Tibial artery (tissue), 4 donors: ENCODE results near the gene KIAA1586.
A peak's percentile ranks its signal among the peaks of the same experiment; 100 is the strongest.

Experiments used
- DNase-seq, 2 donors: peaks; one replicate each; pipeline ENCODE4 v3.0.0-alpha.2; 2019
- H3K27ac ChIP-seq, 2 donors: fragments of 200-600 bp; sonication (generic) in 1 of 2; 1 replicate in 1 of 2; 2 replicates in 1 of 2; pipeline ENCODE4 v1.5.1; 2018 to 2019; ENCODE audit warnings: mild to moderate bottlenecking in 1 of 2
- H3K27me3 ChIP-seq, 2 donors: fragments of 200-600 bp; sonication (generic) in 1 of 2; one replicate each; pipeline versions ENCODE4 v1.5.1 to v1.6.0; 2016 to 2019
- H3K36me3 ChIP-seq, 3 donors: fragments of 200-600 bp; sonication (generic) in 2 of 3; one replicate each; pipeline ENCODE4 v1.5.1; 2016 to 2019; ENCODE audit warnings: mild to moderate bottlenecking in 2 of 3
- H3K4me1 ChIP-seq, 4 donors: fragments of 200-600 bp; sonication (generic) in 2 of 4; 1 replicate in 3 of 4; 2 replicates in 1 of 4; pipeline ENCODE4 v1.5.1; 2016 to 2019
- H3K4me3 ChIP-seq, 2 donors: fragments of 200-600 bp; sonication (generic) in 1 of 2; 1 replicate in 1 of 2; 2 replicates in 1 of 2; pipeline ENCODE4 v1.5.1; 2018 to 2019; ENCODE audit warnings: mild to moderate bottlenecking in 2 of 2
- H3K9me3 ChIP-seq, 3 donors: fragments of 200-600 bp; sonication (generic) in 1 of 3; one replicate each; pipeline ENCODE4 v1.5.1; 2016 to 2019
- intact Hi-C: fragments of 100-400 bp; cut with DNase I; formaldehyde crosslinking; loops from one replicate; pipeline ENCODE4 v1.15.0; 2023; ENCODE audit warnings: low total_unique reads
- TF ChIP-seq, protein P1 (sequence below), 2 experiments: fragments of 200-600 bp in 1 of 2; fragments of 450-650 bp in 1 of 2; IDR thresholded peaks; one replicate each; pipeline ENCODE4 v1.5.1; 2017 to 2019; ENCODE audit warnings: antibody characterized with exemption in 2 of 2, mild to moderate bottlenecking in 1 of 2, moderate library complexity in 1 of 2

The KIAA1586 gene

DNA sequence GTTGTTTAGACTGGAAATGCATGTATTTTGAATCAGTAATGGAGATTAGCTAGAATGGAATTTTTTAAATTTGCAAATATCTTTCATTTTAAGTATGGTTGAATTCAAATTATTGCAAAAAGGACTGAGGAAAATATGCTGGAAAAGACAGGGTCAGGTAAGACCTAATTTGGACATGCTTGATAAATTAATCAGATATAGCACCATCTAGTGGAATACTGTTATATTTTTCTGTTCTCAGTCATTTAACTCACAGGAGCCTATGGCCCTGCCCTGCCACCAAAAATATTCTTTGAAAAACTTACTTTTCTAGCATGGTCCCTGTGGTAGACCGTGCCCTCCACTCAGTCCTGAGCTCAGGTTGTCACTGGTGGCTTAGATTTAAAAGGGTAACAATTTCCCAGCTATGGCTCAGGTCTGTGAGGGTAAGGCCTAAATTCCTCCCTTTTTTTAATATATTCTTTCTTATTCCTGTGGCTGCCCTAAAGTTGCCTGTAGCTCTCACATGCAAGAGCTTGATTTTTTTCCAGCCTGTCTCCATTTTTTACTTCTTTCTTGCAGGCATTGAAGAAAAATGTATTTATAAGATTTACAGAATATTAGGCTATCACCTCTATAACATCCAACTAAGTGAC lies 25.3 kb upstream of the KIAA1586 start:
- intact Hi-C loops: loop anchor here (5.0 to 10.0 kb wide), 2 partner anchors 66 to 119 kb away; partner anchors contain the start of gene BEND6
- Histone ChIP-seq H3K9me3 (peaks cover 0 to 25% (median 0%) of the 10 kb centered on the region in 3 donors), H3K4me3 (no peak overlapping the region), H3K27me3 (no peaks in the 10 kb centered on the region), H3K4me1 (no peaks in the 10 kb centered on the region), H3K36me3 (peaks cover 0 to 5% (median 0%) of the 10 kb centered on the region in 3 donors), H3K27ac (no peak overlapping the region)
- DNase-seq: no peak
- TF ChIP-seq, protein P1, sequence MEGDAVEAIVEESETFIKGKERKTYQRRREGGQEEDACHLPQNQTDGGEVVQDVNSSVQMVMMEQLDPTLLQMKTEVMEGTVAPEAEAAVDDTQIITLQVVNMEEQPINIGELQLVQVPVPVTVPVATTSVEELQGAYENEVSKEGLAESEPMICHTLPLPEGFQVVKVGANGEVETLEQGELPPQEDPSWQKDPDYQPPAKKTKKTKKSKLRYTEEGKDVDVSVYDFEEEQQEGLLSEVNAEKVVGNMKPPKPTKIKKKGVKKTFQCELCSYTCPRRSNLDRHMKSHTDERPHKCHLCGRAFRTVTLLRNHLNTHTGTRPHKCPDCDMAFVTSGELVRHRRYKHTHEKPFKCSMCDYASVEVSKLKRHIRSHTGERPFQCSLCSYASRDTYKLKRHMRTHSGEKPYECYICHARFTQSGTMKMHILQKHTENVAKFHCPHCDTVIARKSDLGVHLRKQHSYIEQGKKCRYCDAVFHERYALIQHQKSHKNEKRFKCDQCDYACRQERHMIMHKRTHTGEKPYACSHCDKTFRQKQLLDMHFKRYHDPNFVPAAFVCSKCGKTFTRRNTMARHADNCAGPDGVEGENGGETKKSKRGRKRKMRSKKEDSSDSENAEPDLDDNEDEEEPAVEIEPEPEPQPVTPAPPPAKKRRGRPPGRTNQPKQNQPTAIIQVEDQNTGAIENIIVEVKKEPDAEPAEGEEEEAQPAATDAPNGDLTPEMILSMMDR (IDR thresholded peaks at IDR 0.05): peak; percentile 55 to 60

DNA sequence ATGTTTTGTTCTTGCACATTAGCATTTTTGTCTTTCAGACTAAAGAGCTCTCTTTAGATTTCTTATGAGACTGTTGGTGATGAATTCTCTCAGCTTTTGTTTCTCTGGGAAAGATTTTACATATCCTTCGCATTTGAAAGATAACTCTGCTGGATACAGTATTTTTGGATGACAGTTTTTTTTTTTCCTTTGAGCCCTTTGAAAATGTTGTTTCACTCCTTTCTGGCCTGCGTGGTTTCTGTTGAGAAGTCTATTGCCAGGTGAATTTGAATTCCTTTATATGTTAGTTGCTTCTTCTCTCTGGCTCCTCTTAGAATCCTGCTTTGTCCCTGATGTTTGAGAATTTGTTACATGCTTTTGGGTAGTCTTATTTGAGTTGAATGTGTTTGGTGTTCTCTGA lies 22.2 kb upstream of the KIAA1586 start:
- no peak for DNase-seq
- intact Hi-C loops: loop anchor here (5.0 to 10.0 kb wide), 2 partner anchors 70 to 122 kb away; partner anchors contain the start of gene BEND6

DNA sequence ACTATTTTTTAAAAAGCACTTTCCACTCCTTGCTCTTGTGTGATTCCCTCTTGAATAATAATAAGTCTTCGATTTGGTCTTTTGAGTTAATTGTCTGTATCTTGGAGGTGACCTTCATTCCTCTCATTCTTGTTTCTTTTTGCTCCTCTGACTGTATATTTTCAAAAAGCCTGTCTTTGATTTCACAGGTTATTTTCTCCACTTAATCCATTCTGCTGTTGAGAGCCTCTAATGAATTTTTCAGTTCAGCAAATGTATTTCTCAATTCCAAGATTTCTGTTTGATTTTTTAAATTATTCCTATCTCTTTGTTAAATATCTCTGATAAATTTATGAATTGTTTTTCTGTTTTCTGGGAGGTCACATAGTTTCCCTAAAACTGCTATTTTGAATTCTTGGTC lies 21.7 kb upstream of the KIAA1586 start:
- no peak for DNase-seq
- intact Hi-C loops: loop anchor here (5.0 to 10.0 kb wide), 2 partner anchors 70 to 122 kb away; partner anchors contain the start of gene BEND6
- no peak overlapping the region for H3K27ac ChIP-seq
- TF ChIP-seq, protein P1 (IDR thresholded peaks at IDR 0.05): no peak
- no peak overlapping the region for H3K4me3 ChIP-seq
- peaks cover 0 to 25% (median 0%) of the 10 kb centered on the region in 3 donors for H3K9me3 ChIP-seq
- H3K36me3 ChIP-seq: peaks cover 0 to 5% (median 0%) of the 10 kb centered on the region in 3 donors
- H3K4me1 ChIP-seq: no peaks in the 10 kb centered on the region
- no peaks in the 10 kb centered on the region for H3K27me3 ChIP-seq

More for the DNA sequence above, 22.2 kb upstream of the KIAA1586 start:
- peaks cover 0 to 5% (median 0%) of the 10 kb centered on the region in 3 donors for H3K36me3 ChIP-seq
- H3K4me1 ChIP-seq: no peaks in the 10 kb centered on the region
- H3K27me3 ChIP-seq: no peaks in the 10 kb centered on the region
- H3K9me3 ChIP-seq: peaks cover 0 to 25% (median 0%) of the 10 kb centered on the region in 3 donors
- no peak overlapping the region for H3K27ac ChIP-seq
- H3K4me3 ChIP-seq: no peak overlapping the region
- TF ChIP-seq, protein P1 (IDR thresholded peaks at IDR 0.05): no peak

DNA sequence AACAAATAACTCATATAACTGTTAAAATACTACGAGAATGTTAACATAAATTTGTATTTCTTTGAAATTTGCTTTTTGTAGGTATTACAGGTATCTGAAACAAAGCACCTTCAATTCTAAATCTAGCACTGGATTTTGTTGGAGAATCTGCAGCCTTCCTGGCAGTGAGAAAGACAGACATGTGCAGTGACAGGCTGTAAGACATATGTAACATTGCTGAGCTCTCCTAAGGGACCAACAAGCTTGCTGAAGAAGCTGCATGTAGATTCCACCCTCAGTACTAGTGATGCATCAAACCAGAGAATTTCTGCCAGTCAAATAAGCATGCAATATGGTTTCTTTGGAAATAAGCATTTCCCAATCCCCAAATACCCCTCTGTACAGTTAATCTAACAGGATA lies 20.5 kb upstream of the KIAA1586 start:
- H3K27me3 ChIP-seq: no peaks in the 10 kb centered on the region
- TF ChIP-seq, protein P1 (IDR thresholded peaks at IDR 0.05): no peak
- H3K27ac ChIP-seq: no peak overlapping the region
- H3K9me3 ChIP-seq: peaks cover 0 to 25% (median 0%) of the 10 kb centered on the region in 3 donors
- no peaks in the 10 kb centered on the region for H3K4me1 ChIP-seq
- no peak for DNase-seq
- intact Hi-C loops: loop anchor here (10.0 kb wide), 1 partner anchor 71 kb away; the partner anchor contains the start of gene BEND6
- H3K4me3 ChIP-seq: no peak overlapping the region
- peaks cover 0 to 5% (median 0%) of the 10 kb centered on the region in 3 donors for H3K36me3 ChIP-seq

DNA sequence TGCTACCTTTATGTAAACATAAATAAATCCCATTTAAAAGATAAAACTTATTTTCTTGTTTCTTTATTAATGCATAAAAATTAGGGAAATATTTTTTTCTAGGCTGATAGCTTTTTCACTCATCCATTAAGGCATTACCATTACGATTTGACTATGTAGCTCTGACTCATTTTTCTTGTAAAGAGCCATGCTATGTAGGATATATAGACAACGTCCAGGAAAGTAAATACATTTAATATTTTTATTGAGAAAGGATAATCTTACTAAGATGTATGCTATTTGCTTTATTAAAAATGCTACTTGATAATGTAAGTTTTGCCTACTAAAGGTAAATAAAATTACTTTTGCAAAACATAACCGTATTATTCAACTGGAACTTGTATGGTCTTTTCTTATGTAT lies 19.2 kb upstream of the KIAA1586 start:
- no peak for DNase-seq
- Histone ChIP-seq H3K4me3 (no peak overlapping the region), H3K9me3 (peaks cover 0 to 25% (median 0%) of the 10 kb centered on the region in 3 donors), H3K4me1 (no peaks in the 10 kb centered on the region), H3K36me3 (peaks cover 0 to 5% (median 0%) of the 10 kb centered on the region in 3 donors), H3K27ac (no peak overlapping the region), H3K27me3 (no peaks in the 10 kb centered on the region)
- intact Hi-C loops: loop anchor here (10.0 kb wide), 1 partner anchor 72 kb away; the partner anchor contains the start of gene BEND6
- TF ChIP-seq, protein P1 (IDR thresholded peaks at IDR 0.05): no peak
